C4-2B (cell line): ENCODE measurements around the gene RBM42.

Experiments used
- CTCF ChIP-seq: fragments of 450-650 bp; conservative IDR thresholded peaks from 2 replicates; pipeline ENCODE4 v1.5.1; 2017; ENCODE audit warnings: mild to moderate bottlenecking
- ZFX ChIP-seq: fragments of 450-650 bp; IDR thresholded peaks from 2 replicates; pipeline ENCODE4 v1.6.1; 2017

DNA sequence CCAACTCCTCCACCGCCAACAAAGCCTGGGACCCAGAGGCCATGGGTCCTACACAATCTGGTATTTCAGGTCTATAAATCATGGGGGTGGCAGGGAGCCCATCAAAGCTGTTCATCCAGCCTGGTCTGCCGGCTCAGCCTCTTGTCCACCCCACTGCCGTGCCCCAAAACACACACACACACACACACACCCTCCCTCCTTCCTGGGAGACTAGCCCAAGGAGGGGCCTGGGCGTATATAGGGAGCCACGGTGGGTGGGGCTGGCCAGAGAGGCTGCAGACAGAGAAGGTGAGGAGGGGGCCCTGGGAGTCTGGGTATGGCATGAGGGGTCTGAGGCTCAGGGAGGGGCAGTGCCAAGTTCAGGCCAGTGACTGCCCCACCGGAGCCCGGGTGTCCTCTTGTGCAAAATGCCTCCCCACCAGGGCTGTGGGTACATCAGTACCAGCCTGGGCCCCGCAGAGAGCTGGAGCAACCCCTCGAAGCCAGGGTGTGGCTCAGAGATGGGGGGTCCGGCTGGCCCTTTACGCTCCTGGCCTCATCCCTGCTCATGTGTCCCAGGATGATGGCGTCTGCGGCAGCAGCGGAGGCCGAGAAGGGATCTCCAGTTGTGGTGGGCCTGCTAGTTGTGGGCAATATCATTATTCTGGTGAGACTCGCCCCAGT lies 37.5 kb downstream of the RBM42 start, which contains the start of gene UPK1A:
- TF ChIP-seq CTCF (no peak), ZFX (no peak)
